GM13977 (cell line): ENCODE data around the gene BTBD9.

ENCODE experiments used
- DNase-seq: peaks from one replicate; pipeline ENCODE4 v3.0.0; 2012; ENCODE audit warnings: low spot score
- in situ Hi-C: fragments of 300-500 bp; cut with MboI; formaldehyde crosslinking; loops from one replicate; pipeline ENCODE4 v1.12.0; 2022; ENCODE audit warnings: low sequenced_read_pairs, low pct_unique_long_range_greater_than_20kb, mixed read lengths, inconsistent platforms; ENCODE audit not compliant: unreplicated experiment
- TF ChIP-seq, protein P1 (sequence below): IDR thresholded peaks from 2 replicates; pipeline ENCODE4 v1.5.1; 2012; ENCODE audit warnings: mild to moderate bottlenecking, control low read depth; ENCODE audit not compliant: insufficient read depth; ENCODE audit errors: extremely low read depth, missing control alignments

The BTBD9 gene

DNA sequence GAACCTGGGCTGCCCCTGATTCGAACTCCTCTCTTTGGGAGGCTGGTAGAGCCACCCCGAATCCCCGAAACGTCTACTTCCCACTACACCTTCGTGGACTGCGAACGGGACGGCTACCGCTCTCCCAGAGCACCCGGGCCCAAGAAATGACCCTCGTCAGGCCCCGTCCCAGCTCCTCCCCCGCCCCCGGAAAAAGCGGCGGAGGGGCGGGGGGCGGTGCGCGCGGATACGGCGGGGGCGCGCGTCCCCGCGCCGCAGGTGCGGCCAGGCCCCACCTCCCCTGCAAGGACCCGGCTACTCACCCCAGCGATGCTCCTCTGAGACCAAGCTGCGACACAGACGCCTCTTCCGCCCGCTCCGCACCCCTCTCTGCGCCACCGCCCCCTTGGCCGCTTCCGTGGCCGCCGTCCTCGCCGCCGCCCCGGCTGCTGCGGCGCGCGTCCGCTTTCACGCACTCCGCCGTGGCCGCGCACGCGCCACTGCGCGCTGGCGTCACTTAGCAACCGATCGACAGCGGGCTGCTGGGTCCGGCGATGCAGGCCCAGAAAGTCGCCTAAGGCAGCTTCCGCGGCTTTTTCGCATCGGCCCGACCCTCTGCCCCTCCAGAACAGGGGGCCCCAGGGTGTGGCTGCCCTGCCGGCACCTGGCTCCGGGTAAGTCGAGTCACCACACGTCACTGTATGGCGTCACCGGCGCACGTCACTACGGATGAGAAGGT, at the start of gene BTBD9:
Gene BTBD9, minus strand, starts transcription at position 432 of the 718 bp plus-strand sequence.
- in situ Hi-C loops, result no loop called here
- TF ChIP-seq, protein P1, sequence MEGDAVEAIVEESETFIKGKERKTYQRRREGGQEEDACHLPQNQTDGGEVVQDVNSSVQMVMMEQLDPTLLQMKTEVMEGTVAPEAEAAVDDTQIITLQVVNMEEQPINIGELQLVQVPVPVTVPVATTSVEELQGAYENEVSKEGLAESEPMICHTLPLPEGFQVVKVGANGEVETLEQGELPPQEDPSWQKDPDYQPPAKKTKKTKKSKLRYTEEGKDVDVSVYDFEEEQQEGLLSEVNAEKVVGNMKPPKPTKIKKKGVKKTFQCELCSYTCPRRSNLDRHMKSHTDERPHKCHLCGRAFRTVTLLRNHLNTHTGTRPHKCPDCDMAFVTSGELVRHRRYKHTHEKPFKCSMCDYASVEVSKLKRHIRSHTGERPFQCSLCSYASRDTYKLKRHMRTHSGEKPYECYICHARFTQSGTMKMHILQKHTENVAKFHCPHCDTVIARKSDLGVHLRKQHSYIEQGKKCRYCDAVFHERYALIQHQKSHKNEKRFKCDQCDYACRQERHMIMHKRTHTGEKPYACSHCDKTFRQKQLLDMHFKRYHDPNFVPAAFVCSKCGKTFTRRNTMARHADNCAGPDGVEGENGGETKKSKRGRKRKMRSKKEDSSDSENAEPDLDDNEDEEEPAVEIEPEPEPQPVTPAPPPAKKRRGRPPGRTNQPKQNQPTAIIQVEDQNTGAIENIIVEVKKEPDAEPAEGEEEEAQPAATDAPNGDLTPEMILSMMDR, result no peak
- DNase-seq, result peak; percentile 90

DNA sequence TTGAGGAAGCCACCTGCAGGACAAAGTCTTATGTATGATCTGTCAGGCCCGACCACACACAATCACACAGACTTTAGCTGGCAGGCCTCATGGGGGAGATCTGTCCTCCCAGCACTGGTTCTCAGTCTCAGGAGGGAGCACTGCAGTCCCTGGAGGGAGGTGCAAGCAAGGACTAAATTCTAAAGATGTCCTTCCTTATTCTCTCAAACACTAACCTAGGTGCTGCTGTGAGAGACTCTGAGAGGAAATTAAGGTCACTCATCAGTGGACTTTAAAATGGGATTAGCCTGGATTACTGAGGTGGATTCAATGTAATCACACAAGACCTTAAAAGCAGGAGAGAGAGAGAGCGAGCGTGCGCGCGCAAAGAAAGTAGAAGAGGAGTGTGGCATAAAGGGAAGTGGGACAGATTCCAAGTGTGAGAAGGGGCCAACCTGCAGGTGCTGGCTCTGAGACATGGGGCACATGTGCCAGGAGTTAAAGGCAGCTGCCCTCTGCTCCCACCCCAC, 48.9 kb upstream of the BTBD9 start:
- DNase-seq, result peak; percentile 34
- TF ChIP-seq, protein P1, result no peak
- in situ Hi-C loops, result no loop called here

DNA sequence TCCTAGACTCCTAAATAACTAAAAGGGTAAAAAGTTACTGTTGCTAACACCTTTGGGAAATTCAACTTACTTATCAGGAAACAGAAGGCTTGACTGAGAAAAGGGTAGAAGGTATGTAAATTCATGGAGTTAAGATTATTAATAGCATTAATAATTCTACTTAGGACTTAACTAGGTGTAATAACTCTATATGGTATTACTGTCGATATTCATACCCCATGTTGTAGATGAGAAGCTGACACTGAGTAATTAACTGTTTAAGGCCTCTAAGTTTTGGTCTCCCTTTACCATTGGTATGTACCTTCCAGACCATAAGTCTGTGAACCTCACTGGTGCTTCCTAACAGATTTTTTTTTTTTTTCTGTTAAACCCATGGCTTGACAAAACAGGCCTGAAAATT, 47.8 kb upstream of the BTBD9 start:
- DNase-seq, result no peak
- TF ChIP-seq, protein P1, result no peak
- in situ Hi-C loops, result no loop called here

DNA sequence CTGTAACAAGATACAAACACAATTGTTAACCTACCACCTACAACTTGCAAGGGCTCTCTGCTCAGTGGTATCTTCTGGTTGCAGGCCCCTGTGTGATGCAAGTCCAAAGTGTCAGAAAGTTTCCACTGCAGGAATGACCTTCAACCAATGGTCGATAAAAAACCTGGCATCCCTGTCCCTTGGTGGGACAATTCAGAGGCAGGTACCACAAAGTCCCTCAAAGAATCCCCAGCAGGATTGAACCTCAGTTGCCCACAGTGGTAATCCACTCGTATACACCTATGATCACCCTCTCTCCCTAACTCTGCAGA, 47.3 kb upstream of the BTBD9 start:
- TF ChIP-seq, protein P1, result no peak
- no peak for DNase-seq
- in situ Hi-C loops, result no loop called here

DNA sequence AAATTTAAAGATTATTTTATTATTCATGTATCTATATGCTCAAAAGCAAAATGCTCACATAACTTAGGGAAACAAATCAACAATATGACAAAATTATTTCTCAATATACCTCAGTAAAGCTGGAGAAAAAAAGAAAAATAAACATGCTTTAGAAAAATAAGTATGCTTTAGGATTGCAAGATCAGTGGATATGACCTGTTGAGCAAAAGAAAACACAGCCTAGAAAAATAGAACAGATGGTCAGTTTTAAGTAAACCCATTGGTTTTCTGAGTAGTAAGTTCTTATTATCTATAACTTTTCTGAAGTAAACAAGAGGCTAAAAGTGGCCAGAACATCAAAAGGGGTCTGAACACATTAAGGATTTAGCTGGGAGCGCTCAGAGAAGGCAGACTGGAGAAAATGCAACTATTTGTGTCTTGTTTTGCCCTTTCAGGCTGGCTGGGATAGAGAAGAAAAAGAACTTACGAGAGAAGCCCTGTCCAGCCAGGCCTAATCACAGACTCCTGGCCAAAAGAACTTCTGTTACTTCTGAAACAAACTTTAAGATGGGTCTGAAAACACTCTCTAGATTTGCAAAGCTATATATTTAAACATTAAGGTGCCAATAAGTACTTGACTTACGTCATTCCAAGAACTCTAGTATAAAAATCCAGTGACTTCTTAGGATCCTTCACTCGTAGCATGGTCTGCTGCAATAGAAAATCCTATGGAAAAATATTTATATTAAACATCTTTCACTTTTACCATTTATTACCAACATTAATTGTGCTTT, 46.7 kb upstream of the BTBD9 start:
- in situ Hi-C loops, result no loop called here
- TF ChIP-seq, protein P1, result no peak
- DNase-seq, result no peak

DNA sequence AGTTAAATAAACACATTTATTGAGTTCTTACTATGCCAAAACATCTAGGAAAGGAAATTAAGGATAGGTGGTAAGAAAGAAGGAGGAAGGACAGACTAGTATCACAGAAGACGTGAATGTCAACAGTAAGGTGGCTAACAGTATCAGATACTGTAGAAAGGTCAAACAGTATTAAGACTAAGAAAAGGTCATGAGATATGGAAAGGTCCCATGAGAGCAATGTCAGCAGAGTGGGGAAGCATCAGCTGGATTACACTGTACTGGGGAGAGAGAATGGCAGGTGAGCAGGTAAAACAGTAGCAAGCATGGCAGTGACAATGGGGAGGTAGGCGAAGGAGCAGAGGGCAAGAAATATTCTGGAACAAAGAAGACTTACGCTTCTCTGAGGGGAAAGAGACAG, 45.2 kb upstream of the BTBD9 start:
- in situ Hi-C loops, result no loop called here
- TF ChIP-seq, protein P1, result no peak
- DNase-seq, result no peak
